ENCODE results near the gene ZNF385B.

The ZNF385B gene

GRCh38 chr2:179636100-179636980 lies 225.1 kb downstream of the ZNF385B start:
- TF ChIP-seq SIN3A (IDR thresholded peaks at IDR 0.05; ENCODE audit: borderline replicate concordance, insufficient read depth, low read length) (no peak), FOXP2 (optimal IDR thresholded peaks at IDR 0.05; ENCODE audit: borderline replicate concordance, extremely low read depth, extremely low read length, insufficient read depth) (no peak), TAF1 (IDR thresholded peaks at IDR 0.05; ENCODE audit: borderline replicate concordance, insufficient read depth, low read length) (no peak), REST (IDR thresholded peaks at IDR 0.05; ENCODE audit: insufficient read depth in 1 of 2, low read depth in 2 of 2, low read length in 2 of 2) (no peak), POLR2AphosphoS5 (IDR thresholded peaks at IDR 0.05; ENCODE audit: low read depth, low read length) (no peak)

GRCh38 chr2:179626261-179626660 lies 235.2 kb downstream of the ZNF385B start:
- no peak for TF ChIP-seq REST (IDR thresholded peaks at IDR 0.05; ENCODE audit: insufficient read depth in 1 of 2, low read depth in 2 of 2, low read length in 2 of 2)

- TF ChIP-seq POLR2AphosphoS5 (IDR thresholded peaks at IDR 0.05; ENCODE audit: low read depth, low read length) (no peak), REST (IDR thresholded peaks at IDR 0.05; ENCODE audit: insufficient read depth in 1 of 2, low read depth in 2 of 2, low read length in 2 of 2) (no peak), TAF1 (IDR thresholded peaks at IDR 0.05; ENCODE audit: borderline replicate concordance, insufficient read depth, low read length) (no peak), FOXP2 (optimal IDR thresholded peaks at IDR 0.05; ENCODE audit: borderline replicate concordance, extremely low read depth, extremely low read length, insufficient read depth) (no peak), SIN3A (IDR thresholded peaks at IDR 0.05; ENCODE audit: borderline replicate concordance, insufficient read depth, low read length) (no peak)
Observed at GRCh38 chr2:179622635-179623300, 238.6 kb downstream of the ZNF385B start.

- TF ChIP-seq SIN3A (IDR thresholded peaks at IDR 0.05; ENCODE audit: borderline replicate concordance, insufficient read depth, low read length) (no peak), FOXP2 (optimal IDR thresholded peaks at IDR 0.05; ENCODE audit: borderline replicate concordance, extremely low read depth, extremely low read length, insufficient read depth) (no peak)
Observed at GRCh38 chr2:179622112-179622511, 239.3 kb downstream of the ZNF385B start.

- TF ChIP-seq SIN3A (IDR thresholded peaks at IDR 0.05; ENCODE audit: borderline replicate concordance, insufficient read depth, low read length), result no peak
- TF ChIP-seq TAF1 (IDR thresholded peaks at IDR 0.05; ENCODE audit: borderline replicate concordance, insufficient read depth, low read length), result no peak
- TF ChIP-seq POLR2AphosphoS5 (IDR thresholded peaks at IDR 0.05; ENCODE audit: low read depth, low read length), result no peak
- TF ChIP-seq FOXP2 (optimal IDR thresholded peaks at IDR 0.05; ENCODE audit: borderline replicate concordance, extremely low read depth, extremely low read length, insufficient read depth), result no peak
- no peak for TF ChIP-seq REST (IDR thresholded peaks at IDR 0.05; ENCODE audit: insufficient read depth in 1 of 2, low read depth in 2 of 2, low read length in 2 of 2)
Observed at GRCh38 chr2:179619947-179620467, 241.4 kb downstream of the ZNF385B start.
